Fibroblast of pulmonary artery (primary cell): ENCODE results near the gene COX15.

Experiments
- DNase-seq: peaks from one replicate; pipeline ENCODE4 v3.0.0-alpha.2; 2010; ENCODE audit warnings: low read depth
- H3K4me3 ChIP-seq: replicated peaks from 2 replicates; pipeline ENCODE4 v1.5.1; 2011; ENCODE audit warnings: low read depth, mild to moderate bottlenecking, control low read depth, low read length, moderate library complexity
- CTCF ChIP-seq: IDR thresholded peaks from 2 replicates; pipeline ENCODE4 v1.5.1; 2011; ENCODE audit warnings: mild to moderate bottlenecking, control low read depth, low read length, inconsistent platforms; ENCODE audit errors: missing control alignments

COX15 gene

GRCh38 chr10:99695761-99696160, 36.2 kb downstream of the COX15 start:
- H3K4me3 ChIP-seq: no peak overlapping the region
- no peak for TF ChIP-seq CTCF
- no peak for DNase-seq

GRCh38 chr10:99693933-99694583, 37.9 kb downstream of the COX15 start:
- H3K4me3 ChIP-seq: no peak overlapping the region
- peak; percentile 47 for DNase-seq
- TF ChIP-seq CTCF: no peak

GRCh38 chr10:99689461-99689860, 42.5 kb downstream of the COX15 start:
- TF ChIP-seq CTCF: no peak
- no peak for DNase-seq
- no peak overlapping the region for H3K4me3 ChIP-seq

GRCh38 chr10:99685597-99685967, 46.3 kb downstream of the COX15 start:
- no peak for TF ChIP-seq CTCF
- no peak for DNase-seq
- no peak overlapping the region for H3K4me3 ChIP-seq

- H3K4me3 ChIP-seq: no peak overlapping the region
- no peak for TF ChIP-seq CTCF
- peak; percentile 12 for DNase-seq
These were observed 49.2 kb downstream of the COX15 start for GRCh38 chr10:99682752-99683151.
